Astrocyte (in vitro differentiated cells and primary cell): Measurements from ENCODE around the gene NUDT16L1.

Experiments
- CTCF ChIP-seq: IDR thresholded peaks from 2 replicates; pipeline ENCODE4 v1.5.1; 2011; ENCODE audit warnings: low read depth, mild to moderate bottlenecking, inconsistent platforms, low read length, moderate library complexity; ENCODE audit not compliant: insufficient read depth
- EZH2 ChIP-seq: IDR thresholded peaks from 2 replicates; pipeline ENCODE4 v1.6.1; 2012; ENCODE audit warnings: mild to moderate bottlenecking, low read length, inconsistent platforms; ENCODE audit not compliant: insufficient read depth

DNA sequence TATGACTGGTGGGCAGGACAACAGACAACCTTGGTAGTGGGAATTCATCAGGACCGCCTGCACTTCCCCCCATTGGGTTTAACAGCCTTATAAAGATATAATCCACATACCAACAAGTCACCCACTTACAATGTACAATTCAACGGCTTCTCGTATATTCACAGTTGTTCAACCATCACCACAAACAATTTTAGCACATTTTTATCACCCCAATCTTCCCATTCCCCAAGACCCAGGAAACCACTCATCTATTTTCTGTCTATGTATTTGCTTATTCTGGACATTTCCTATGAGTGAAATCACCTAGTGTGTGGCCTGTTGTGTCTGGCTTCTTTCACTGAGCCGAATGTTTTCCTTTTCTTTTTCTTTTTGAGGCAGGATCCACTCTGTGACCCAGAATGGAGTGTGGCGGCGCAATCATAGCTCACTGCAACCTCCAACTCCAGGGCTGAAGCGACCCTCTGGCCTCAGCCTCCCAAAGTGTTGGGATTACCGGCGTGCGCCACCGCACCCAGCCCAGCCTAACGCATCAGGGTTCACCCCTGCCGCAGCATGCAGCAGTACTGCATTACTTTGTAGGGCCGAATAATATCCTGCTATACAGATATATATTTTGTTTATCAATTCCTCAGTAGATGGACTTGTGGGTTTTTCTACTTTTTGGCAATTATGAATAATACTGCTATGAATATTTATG lies 29.9 kb downstream of the NUDT16L1 start:
- no peak for TF ChIP-seq CTCF
- no peak for TF ChIP-seq EZH2
